ENCODE results near the gene BLTP3A.

- TF ChIP-seq POLR2AphosphoS5 (IDR thresholded peaks at IDR 0.05): no peak
- TF ChIP-seq, protein P1, sequence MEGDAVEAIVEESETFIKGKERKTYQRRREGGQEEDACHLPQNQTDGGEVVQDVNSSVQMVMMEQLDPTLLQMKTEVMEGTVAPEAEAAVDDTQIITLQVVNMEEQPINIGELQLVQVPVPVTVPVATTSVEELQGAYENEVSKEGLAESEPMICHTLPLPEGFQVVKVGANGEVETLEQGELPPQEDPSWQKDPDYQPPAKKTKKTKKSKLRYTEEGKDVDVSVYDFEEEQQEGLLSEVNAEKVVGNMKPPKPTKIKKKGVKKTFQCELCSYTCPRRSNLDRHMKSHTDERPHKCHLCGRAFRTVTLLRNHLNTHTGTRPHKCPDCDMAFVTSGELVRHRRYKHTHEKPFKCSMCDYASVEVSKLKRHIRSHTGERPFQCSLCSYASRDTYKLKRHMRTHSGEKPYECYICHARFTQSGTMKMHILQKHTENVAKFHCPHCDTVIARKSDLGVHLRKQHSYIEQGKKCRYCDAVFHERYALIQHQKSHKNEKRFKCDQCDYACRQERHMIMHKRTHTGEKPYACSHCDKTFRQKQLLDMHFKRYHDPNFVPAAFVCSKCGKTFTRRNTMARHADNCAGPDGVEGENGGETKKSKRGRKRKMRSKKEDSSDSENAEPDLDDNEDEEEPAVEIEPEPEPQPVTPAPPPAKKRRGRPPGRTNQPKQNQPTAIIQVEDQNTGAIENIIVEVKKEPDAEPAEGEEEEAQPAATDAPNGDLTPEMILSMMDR (IDR thresholded peaks at IDR 0.05): no peak
- no peak for TF ChIP-seq EP300 (IDR thresholded peaks at IDR 0.05)
Measured at GRCh38 chr6:34774967-34775366, 16.9 kb upstream of the BLTP3A start.

Data from esophagus muscularis mucosa (tissue), 4 donors.